ENCODE measurements around the gene SPATA22. TPM values are rescaled to one million over a fixed set of nuclear protein-coding genes. Genes with fewer than 3 reads are reported as not detected.

The SPATA22 gene, protein sequence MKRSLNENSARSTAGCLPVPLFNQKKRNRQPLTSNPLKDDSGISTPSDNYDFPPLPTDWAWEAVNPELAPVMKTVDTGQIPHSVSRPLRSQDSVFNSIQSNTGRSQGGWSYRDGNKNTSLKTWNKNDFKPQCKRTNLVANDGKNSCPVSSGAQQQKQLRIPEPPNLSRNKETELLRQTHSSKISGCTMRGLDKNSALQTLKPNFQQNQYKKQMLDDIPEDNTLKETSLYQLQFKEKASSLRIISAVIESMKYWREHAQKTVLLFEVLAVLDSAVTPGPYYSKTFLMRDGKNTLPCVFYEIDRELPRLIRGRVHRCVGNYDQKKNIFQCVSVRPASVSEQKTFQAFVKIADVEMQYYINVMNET
- total RNA-seq: 1.2 and 2.5 TPM in 2 replicates

DNA sequence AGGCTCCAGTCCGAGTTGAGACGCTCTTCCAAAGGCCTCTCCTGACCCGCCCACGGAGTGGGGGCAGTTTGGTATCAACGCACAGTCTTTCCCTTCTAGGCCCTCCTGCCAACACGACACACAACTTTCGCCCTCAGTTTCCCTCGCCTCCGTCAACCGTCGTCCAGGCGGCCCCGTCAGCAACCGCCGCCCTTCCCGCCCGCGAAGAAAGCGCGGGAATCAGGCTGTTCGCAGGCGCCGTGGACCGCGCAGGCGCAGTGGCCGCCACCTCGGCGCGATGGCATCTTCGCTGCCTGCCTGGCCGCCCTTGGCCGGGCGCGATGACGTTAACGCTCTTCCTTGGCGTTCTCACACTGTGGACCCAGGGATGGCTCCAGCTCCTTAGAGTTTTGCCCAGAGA, at the start of gene SPATA22:
SPATA22 (minus strand) TSS at position 221 of the 400 bp plus-strand sequence. CDS start 2,494 bp downstream, outside the sequence.

DNA sequence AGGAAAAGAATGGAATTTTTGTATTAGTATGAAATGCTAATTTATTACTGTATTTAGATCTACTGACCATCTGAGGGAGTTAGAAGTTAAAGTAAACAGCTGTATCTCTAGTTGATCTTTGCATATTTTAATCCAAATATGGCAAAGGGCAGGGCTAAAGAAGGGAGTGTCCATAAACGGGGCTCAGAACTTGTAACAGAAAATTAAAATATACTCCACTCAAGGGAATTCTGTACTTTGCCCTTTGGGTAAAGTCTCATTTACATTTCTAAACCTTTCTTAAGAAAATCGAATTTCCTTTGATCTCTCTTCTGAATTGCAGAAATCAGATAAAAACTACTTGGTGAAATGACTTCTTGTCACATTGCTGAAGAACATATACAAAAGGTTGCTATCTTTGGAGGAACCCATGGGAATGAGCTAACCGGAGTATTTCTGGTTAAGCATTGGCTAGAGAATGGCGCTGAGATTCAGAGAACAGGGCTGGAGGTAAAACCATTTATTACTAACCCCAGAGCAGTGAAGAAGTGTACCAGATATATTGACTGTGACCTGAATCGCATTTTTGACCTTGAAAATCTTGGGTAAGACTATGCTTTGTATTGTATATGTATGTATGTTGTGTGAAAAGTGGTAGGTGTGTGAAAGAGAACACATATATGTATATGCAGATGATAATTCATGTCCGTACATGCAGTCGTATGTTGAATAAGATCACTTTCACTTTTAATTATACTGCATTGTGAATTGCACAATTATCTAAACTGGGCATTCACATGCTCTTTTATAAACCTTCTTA, 4.4 kb upstream of the SPATA22 start, which contains the start of gene ASPA:
ASPA (plus strand) TSS at position 186 of the 799 bp plus-strand sequence; CDS start at position 349, 163 bp downstream.

DNA sequence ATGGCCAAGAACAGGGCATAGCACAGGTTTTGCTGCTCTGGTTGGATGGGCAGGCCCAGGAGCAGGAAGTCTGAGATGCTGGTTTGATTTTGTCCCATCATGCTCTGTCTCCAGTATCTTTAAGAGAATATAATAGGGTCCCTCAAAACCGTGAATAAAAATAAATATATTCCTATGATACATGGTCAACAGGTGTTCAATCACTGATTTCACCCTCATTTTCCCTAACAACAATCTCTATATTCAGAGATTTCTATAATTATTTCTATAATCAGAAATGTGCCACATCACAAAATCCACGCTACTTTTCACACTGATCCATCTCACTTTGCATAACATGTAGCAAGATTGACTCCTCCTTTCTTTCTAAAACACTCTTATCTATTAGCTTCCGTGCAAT, 37.9 kb downstream of the SPATA22 start, which contains the start of gene OR1E2:
OR1E2 (minus strand) TSS at position 101 of the 400 bp plus-strand sequence; CDS start at position 101, 0 bp downstream.

DNA sequence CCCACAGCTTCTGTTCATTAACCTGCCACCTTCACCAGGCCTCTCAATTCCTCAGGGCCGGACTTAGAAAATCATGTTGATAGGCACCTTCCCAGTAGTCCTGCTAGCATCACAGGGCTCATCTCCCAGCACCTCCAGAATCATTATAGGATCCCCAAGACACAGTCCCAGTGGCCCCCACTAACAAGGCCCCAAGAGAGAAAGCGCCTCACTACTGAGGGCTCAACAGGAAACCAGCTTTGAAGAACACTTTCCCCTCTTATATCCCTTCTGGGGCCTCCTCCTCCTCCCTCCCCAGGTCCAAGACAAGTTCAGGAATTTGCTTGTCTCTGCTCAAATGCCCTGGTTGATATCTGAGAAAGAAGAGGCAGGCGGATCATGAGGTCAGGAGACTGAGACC, 60.5 kb downstream of the SPATA22 start, which contains the start of gene OR3A3:
OR3A3 (plus strand) TSS at position 301 of the 400 bp plus-strand sequence.

DNA sequence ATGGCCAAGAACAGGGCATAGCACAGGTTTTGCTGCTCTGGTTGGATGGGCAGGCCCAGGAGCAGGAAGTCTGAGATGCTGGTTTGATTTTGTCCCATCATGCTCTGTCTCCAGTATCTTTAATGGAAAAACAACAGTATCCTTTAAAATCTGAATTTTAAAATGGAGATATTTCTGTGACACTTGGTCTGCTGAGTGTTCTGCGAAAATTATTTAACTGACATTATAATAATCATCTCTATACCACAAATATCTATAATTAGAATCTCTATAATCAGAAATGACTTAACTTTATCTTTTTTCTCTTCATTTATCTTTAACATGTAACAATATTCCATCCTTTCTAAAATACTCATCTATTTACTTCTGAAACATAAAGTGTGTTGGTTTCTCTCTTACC, 73.3 kb downstream of the SPATA22 start, which contains the start of gene OR1E1:
OR1E1 (minus strand) TSS at position 101 of the 400 bp plus-strand sequence; CDS start at position 101, 0 bp downstream.

Other genes starting within 250 kb of the SPATA22 start
- 0.17 TPM in 1 of 2 replicates, not detected in the other for gene OR3A1, start 173.5 kb downstream of the SPATA22 start, total RNA-seq
- gene OR3A2, start 85.5 kb downstream of the SPATA22 start, total RNA-seq: 0.50 TPM in 1 of 2 replicates, not detected in the other
- gene OR1E1, start 73.4 kb downstream of the SPATA22 start, total RNA-seq: 0.17 TPM in 1 of 2 replicates, not detected in the other
- not detected in 2 replicates for gene OR3A3, start 60.4 kb downstream of the SPATA22 start, total RNA-seq
- not detected in 2 replicates for gene OR1E2, start 38.0 kb downstream of the SPATA22 start, total RNA-seq
- gene ASPA, start 4.2 kb upstream of the SPATA22 start, total RNA-seq: 1.2 and 1.8 TPM in 2 replicates
- gene TRPV3, start 86.0 kb upstream of the SPATA22 start, total RNA-seq: 1.0 and 1.7 TPM in 2 replicates
- gene TRPV1, start 137.6 kb upstream of the SPATA22 start, total RNA-seq: 2.0 and 6.6 TPM in 2 replicates
- gene SHPK, start 164.4 kb upstream of the SPATA22 start, total RNA-seq: 13.1 and 18.2 TPM in 2 replicates
- gene CTNS, start 164.9 kb upstream of the SPATA22 start, total RNA-seq: 28.9 and 30.5 TPM in 2 replicates
- gene TAX1BP3, start 196.8 kb upstream of the SPATA22 start, total RNA-seq: 135 and 166 TPM in 2 replicates
- gene EMC6, start 197.0 kb upstream of the SPATA22 start, total RNA-seq: 12.6 and 14.7 TPM in 2 replicates
- gene P2RX5, start 224.3 kb upstream of the SPATA22 start, total RNA-seq: 0.87 and 4.1 TPM in 2 replicates

Measured in smooth muscle cell of trachea (primary cell).